Measurements from ENCODE around the gene LRRC37B.
"Not testable (repeated sequence)": the region's sequence is repeated elsewhere in the genome, so short reads cannot be mapped to it uniquely, and the experiment has no call there.

GRCh38 chr17:32027271-32027670 is 20.1 kb downstream of the LRRC37B start:
- not testable (repeated sequence) for TF ChIP-seq CTCF, POLR2A (IDR thresholded peaks at IDR 0.05)
